GM19328 (cell line): Measurements from ENCODE around the gene KRTAP10-10.
"Not testable (repeated sequence)": the region's sequence is repeated elsewhere in the genome, so short reads cannot be mapped to it uniquely, and the experiment has no call there.

Experiments
- ATAC-seq: cut with Tn5 transposase; IDR thresholded peaks from one replicate; pipeline ENCODE4 v1.9.1; 2021; ENCODE audit warnings: mild to moderate bottlenecking, moderate library complexity; ENCODE audit not compliant: unreplicated experiment

The KRTAP10-10 gene

GRCh38 chr21:44681861-44682579, 44.9 kb downstream of the KRTAP10-10 start, which contains the start of gene KRTAP12-1:
TSS of gene KRTAP12-1 (minus strand) at chr21:44682163. CDS start at chr21:44682123, 40 bp downstream.
- no peak for ATAC-seq

GRCh38 chr21:44682580-44683151, 45.5 kb downstream of the KRTAP10-10 start:
- no peak for ATAC-seq

GRCh38 chr21:44684077-44684476, 46.9 kb downstream of the KRTAP10-10 start:
- no peak for ATAC-seq

- no peak for ATAC-seq
Measured at GRCh38 chr21:44684483-44684882, 47.3 kb downstream of the KRTAP10-10 start.

GRCh38 chr21:44685050-44685449, 47.9 kb downstream of the KRTAP10-10 start:
- not testable (repeated sequence) for ATAC-seq

GRCh38 chr21:44686000-44686781, 49.0 kb downstream of the KRTAP10-10 start:
- ATAC-seq = no peak

- no peak for ATAC-seq
Measured at GRCh38 chr21:44686843-44687561, 49.8 kb downstream of the KRTAP10-10 start.

- no peak for ATAC-seq
Measured at GRCh38 chr21:44687671-44688070, 50.5 kb downstream of the KRTAP10-10 start.
